Hematopoietic multipotent progenitor cell treated with erythropoietin and hydrocortisone succinate and interleukin-3 and kit ligand, for 17 days (in vitro differentiated cells): ENCODE results near the gene NIPAL4.
"Not testable (repeated sequence)": the region's sequence is repeated elsewhere in the genome, so short reads cannot be mapped to it uniquely, and the experiment has no call there.

ENCODE experiments used
- DNase-seq: peaks from one replicate; pipeline ENCODE4 v3.0.0-alpha.2; 2015; ENCODE audit warnings: low spot score

NIPAL4 gene

DNA sequence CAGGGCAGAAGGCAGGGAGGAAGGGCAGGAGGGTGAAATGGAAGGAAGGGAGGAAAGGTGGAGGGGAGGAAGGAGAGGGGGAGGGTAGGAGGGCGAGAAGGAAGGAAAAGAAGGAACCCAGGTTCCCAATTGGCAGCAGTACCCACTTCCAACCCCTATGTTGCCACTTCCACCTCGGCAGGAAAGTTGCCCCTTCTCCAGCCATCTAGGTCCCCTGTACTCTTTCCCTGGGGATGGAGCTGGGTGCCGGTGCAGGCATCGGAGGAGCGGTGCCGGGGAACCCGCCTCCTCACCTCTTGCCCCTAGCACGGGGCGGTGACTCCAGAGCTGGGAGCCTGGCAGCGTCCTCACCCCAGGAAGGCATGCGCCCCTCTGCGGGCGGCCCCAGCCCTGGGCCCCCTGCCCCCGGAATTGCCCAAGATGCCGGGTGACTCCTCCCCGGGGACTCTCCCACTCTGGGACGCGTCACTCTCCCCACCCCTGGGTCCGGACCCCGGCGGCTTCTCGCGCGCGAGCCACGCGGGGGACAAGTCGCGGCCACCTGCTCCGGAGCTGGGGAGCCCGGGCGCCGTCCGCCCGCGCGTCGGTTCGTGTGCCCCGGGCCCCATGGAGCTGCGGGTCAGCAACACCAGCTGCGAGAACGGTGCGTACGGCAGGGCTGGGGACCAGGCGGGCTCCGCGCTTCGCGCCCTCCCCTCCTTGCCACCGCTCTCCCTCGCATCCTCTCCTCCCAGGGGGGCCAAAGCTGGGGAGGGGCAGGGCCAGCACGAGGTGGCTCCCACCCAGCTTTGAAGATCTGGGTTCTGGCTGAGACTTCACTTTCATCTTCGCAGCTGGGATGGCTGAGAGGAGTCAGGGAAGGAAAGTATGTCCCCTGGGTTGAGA lies at the start of gene NIPAL4:
Gene NIPAL4, plus strand, starts transcription at position 499 of the 885 bp plus-strand sequence. Its CDS starts 108 bp downstream, at position 607.
- no peak for DNase-seq

- no peak for DNase-seq
These were observed 44.2 kb upstream of the NIPAL4 start for GRCh38 chr5:157415838-157416237.

- not testable (repeated sequence) for DNase-seq
These were observed 40.5 kb upstream of the NIPAL4 start for GRCh38 chr5:157419521-157419920.

- not testable (repeated sequence) for DNase-seq
These were observed 30.1 kb upstream of the NIPAL4 start for GRCh38 chr5:157429920-157430319.

DNA sequence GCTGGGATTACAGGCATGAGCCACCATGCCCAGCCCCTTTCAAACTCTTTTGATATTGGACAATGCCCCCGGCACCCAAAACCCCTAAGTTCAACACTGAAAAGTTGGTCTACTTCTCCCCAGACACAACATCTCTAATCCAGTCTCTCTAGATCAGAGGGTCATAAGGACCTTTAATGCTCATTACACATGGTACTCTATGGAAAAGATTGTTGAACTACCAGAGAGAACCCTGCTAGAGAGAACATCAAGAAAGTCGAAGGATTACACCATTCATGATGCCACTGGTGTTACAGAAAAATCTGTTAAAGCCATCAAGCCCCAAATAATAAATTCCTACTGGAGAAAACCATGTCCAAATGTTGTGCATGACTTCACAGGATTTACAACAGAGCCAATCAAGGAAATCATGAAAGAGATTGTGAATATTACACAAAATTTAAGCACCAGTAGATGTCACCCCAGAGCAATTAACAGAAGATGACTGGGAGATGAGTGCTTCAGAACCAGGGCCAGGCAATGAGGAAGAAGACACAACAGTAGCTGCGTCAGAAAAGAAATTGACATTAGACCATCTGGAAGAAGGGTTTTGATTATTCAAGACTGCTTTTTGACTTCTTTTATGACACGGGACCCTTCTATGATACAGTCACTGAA lies 28.3 kb upstream of the NIPAL4 start:
- DNase-seq, result no peak

DNA sequence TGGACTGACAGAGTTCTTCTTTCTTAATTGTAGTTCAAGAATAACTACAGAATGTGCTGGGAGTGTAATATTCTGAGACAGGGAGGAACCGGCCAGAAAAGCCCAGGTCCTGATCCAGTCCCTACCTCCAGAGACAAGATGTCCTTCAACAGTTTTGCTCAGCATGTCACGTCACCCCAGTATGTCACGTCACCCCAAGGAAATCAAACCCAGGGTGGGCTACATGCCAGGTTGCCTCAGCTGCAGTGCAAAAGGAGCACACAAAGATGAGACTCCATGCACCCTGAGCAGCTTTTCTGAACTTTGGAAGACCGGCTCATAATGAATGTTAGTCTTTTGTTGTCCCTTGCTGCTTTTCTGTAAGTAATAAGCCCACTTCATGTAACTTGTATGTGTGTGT lies 25.9 kb upstream of the NIPAL4 start:
- DNase-seq, result no peak

DNA sequence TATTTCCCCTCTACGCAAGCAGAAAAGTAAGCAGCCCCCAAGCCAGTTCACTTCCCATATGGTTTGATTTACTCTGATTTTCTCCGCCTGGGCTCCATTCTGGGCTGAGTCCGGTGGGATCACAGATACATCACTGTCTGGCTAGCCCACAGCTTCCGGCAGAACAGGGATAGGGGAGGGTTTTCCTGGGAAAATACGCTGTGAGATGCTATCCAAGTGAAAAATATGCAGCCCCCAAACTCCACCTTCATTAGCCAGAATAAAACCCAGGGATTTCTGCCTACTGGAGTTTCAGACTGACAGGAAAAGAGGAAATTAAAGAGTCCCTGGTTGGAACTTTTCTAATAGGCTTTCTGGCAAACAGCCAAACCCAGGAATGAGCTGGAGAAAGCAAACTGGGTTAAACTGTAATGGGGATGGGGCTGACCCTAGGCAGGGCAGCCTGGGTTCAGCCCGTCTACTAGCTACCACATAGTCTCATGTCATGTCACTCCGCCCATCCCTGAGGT lies 16.9 kb upstream of the NIPAL4 start:
- DNase-seq, result no peak

- no peak for DNase-seq
These were observed 15.8 kb upstream of the NIPAL4 start for GRCh38 chr5:157444224-157444623.

- DNase-seq, result no peak
These were observed 14.1 kb upstream of the NIPAL4 start for GRCh38 chr5:157445745-157446411.

DNA sequence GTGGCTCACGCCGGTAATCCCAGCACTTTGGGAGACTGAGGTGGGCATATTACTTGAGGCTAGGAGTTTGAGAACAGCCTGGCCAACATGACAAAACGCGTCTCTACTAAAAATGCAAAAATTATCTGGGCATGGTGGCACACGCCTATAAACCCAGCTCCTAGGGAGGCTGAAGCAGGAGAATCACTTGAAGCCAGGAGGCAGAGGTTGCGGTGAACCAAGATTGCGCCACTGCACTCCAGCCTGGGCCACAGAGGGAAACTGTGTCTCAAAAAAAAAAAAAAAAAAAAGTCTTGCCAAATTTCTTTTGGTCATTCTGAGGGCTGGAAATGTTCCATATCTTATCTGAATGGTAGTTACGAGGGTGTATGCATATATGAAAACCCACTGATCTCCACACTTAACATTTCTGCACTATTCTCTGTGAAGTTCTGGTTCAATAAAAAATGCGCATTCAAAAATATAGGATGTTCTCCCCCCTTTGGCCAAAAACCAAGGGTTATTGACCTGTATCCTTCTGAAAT lies 13.5 kb upstream of the NIPAL4 start:
- DNase-seq, result no peak

DNA sequence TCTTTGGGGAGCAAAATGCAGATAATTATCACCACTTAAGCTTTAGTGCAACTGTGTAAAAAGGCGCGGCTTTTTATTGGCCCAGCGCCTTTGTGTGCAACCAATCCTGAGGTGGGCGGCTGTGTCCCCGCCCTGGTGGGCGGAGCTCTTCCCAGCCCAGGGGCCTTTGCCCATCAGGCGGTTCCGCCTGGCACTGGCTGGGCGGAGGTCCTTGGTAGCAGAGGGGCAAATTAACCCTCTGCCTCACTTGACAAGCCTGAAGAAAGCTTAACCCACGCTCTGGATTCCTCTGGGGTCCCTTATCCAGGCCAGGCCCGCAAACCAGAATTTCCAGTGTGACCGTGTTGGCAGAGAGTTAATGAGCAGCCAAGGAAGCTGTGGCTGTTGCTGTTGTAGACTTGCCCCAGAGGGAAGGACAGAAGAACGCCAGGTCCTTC lies 12.8 kb upstream of the NIPAL4 start:
- no peak for DNase-seq

DNA sequence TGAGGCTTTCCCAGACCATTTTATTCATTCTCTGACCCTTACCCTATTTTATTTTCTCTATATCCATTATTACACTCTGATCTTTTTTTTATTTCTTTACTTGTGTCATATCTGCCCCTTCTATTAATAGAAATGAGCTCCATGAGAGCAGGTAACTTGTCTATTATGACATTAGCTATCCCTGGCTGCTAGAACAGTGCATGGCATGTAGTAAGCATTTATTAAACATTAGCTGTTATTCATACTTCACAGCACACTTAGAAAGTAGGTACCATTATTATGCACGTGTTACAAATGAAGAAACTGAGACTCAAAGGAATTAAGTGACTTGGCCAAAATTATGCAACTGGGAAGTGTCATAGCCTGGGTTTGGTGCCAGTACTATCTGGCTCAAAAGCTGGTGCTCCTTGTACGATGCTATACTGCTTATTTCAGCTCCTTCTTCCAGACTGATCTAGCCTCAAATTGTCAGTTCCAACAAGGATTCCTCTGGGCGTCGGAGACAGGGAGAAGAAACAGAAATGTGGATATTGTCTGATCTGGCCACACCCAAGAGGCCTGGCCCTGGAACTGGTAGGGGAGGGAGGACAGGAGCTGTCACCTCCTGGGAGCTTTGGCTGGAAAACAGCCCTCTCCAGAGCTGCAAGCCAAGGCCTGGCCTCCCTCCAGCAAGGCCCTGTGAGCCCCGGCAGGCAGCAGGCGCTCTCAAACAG lies 10.8 kb upstream of the NIPAL4 start:
- no peak for DNase-seq

GRCh38 chr5:157450024-157450423 lies 10.0 kb upstream of the NIPAL4 start:
- no peak for DNase-seq

GRCh38 chr5:157451806-157452205 lies 8.2 kb upstream of the NIPAL4 start:
- DNase-seq, result no peak

DNA sequence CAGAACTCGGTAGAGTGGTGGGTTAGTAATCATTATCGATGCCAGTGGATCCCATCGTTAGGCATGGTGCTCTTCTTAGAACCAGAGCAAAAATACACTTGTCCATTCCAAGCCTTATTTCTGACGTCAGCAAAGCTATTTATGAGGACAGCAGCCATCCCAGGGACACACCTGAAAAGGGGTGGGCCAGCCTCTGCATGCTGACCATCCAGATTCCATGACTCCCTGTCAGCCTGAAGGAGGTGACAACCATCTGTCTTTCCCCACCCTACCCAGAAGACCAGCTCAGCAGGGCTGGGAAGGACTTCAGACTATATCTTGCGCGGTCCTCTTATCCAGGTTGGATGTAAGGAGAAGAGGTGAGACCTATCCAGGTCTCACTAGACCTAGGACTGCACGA lies 5.7 kb upstream of the NIPAL4 start:
- no peak for DNase-seq

DNA sequence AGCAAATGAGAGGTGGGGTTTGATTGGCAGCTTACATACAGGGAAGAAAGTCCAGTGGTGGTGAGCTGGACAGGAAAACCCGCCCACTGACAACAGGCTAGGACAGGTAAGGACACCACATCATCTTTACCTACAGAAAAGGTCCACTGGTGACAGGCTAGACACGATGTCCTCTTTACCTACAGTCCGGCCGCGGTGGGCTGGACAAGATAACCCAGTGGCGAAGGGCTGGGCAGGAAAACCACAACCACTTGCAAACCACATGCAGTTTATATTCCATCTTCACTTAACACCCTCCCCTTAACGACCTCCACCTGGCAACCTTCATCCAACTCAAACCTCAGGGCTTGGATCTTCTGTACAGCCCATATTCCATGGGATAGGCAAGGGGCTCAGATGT lies 5.0 kb upstream of the NIPAL4 start:
- DNase-seq, result no peak

DNA sequence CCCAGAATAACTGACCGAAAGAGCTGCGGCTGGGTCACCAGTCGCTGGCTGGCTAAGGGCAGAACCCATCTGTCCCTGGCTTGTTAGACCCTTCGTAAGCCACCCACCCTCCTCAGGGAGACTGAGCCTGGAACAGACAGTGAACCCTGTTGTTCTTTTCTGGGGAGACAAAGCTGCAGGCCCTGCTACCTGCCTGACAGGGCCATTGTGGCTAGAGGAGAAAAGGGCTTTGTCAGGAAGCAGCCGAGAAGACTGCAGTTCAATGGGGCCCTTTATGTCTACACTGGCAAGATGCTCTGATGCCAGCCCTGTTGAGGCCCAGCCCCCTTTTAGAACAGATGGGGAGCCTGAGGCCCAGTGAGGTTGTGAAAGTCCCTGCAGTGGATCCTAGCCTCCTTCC lies 3.7 kb upstream of the NIPAL4 start:
- no peak for DNase-seq

DNA sequence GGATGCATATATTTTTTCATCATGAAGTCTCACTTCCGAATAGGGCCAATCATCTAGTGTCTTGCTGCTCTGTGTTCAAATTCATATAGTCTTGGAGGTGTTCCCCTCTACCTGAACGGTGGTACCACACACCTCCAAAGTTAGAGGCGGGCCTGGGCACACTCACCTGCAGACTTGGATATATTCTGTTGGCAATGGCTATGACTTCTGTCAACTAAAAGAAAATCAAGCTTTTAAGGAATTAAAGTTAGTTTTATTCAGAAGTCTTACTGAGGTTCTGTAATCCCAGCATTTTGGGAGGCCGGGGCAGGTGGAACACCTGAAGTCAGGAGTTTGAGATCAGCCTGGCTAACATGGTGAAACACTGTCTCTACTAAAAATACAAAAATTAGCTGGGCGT lies 2.6 kb upstream of the NIPAL4 start:
- DNase-seq, result no peak

GRCh38 chr5:157458835-157459234 lies 1.2 kb upstream of the NIPAL4 start:
- DNase-seq, result no peak

DNA sequence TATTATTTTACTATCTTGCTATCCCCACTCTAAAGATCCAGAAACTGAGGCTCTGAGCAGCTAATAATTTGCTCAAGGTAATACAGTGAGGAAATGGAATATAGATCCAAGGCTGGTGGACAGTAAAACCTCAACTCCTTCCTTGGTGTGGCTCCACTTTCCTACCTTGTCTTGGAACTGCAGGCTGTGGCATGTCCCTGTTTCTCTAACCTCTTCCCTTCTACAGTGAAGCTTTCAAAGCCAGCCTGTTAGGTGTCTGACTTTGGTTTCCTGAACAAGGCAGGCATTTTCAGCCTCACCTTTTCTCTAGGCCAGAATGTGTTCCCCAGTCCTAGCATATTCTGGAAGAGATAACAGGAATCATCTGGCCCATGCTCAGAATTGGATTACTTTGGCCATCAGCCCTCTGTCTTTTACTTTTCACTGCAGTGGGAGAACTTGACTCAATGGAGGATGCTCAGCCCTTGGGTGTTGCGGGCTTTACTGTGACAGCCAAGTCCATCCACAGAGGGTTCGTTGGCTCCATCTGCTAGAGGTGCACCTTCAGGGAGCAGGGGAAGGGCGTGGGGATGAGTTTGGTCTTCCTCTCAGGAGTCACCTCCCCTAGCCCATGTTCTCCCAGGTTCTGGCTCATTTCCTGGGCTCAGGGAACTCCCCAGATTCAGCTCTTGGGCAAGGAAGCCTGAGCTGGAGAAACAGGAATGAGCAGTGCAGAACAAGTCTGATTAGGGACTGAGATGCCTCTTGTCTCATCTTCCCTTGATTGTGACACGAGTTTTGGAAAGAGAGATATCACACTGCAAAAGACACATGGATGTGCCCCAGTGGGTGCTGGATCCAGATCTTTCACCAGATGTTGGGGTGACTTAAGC lies 1.1 kb downstream of the NIPAL4 start:
- no peak for DNase-seq

GRCh38 chr5:157463081-157463480 lies 3.1 kb downstream of the NIPAL4 start:
- DNase-seq, result no peak
